Measurements from ENCODE around the gene KCP.

KCP gene

DNA sequence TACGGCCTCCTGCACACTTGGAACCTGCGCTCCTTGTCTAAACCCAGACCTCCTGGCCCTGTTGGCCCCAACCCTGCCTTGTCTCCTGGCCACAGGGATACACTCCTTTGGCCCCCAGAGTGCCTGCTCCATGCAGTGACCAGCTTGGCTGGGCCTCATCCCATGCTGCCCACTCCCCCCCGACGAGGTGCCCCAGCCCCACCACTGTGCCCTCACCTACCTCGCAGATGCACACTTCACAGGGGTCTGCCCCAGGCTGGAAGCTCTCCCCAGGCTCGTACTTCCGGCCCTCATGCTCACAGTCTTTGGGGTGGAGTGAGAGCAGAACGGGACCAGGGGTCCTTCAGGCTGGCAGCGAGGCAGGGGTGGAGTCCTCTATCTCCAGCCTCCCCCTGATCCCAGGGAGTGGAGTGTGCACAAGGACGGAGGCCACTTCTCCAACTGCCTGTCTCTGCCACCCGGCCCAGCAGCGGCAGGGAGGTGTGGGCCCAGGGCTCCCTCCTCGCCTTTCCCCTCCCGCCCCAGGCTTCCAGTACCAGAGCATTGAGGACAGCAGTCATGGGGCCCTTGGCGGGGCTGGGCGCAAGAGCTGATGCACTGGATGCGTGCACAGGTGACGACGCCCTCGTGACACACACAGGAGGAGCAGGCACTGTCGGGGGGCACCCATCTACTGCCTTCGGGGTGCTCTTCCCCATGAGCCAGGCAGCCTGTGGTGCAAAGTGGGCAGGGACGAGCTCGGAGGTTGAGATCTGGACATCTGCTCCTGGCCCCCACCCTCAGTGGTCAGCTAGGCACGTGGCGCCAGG is 25.7 kb downstream of the KCP start:
- TF ChIP-seq CTCF (IDR thresholded peaks at IDR 0.05; ENCODE audit: low read depth, low read length, missing control alignments): no peak
- no peak overlapping the region for H3K4me3 ChIP-seq (ENCODE audit: low read depth, low read length)
- no peak for DNase-seq (ENCODE audit: low read depth)

DNA sequence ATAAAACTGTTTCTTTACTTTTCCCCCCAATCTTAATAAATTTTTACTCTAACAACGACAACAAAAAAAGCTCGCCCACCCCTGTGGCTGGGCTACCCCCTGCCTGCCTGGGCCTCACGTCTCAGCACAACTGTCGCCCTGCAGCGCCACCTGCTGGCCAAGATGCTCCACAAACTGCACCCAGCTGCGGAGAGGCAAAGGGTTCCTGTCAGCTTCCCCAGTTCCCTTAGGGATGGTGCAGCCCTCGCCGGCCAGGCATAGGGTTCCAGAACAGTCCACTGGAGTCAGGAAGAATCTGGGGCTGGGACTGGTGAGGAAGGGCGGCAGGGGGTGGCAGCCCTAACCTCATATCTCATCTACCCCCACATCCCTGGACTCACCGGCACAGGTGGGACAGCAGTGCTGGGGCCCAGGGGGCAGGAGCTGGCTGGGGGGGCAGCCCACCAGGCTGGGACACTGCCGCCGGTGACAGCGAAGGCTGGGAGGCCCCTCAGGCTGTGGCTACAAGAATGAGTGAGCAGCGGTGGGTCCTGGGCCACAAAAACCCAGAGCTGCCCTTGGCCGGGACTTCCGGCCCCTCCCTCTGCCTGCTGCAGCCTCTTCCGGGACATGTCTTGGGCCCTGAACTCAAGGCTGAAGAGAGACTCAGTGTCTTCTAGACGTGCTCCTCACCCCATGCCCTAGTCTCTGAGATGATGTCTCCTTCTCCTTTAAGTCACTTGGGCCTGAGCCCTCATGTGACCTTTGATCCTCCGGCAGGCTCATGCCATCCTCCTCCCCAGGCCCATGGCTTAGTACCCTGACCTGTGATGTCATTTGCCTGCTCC is 26.7 kb downstream of the KCP start:
- TF ChIP-seq CTCF (IDR thresholded peaks at IDR 0.05; ENCODE audit: low read depth, low read length, missing control alignments): peak; percentile 95
- peak overlapping the region; percentile 63 for H3K4me3 ChIP-seq (ENCODE audit: low read depth, low read length)
- DNase-seq (ENCODE audit: low read depth): peak; percentile 46

- TF ChIP-seq CTCF (IDR thresholded peaks at IDR 0.05; ENCODE audit: low read depth, low read length, missing control alignments): no peak
- no peak for DNase-seq (ENCODE audit: low read depth)
Observed at GRCh38 chr7:128882134-128882533, 28.4 kb downstream of the KCP start.

GRCh38 chr7:128881458-128882125 is 28.9 kb downstream of the KCP start:
- DNase-seq (ENCODE audit: low read depth): no peak
- no peak for TF ChIP-seq CTCF (IDR thresholded peaks at IDR 0.05; ENCODE audit: low read depth, low read length, missing control alignments)

More at GRCh38 chr7:128882134-128882533, 28.4 kb downstream of the KCP start:
- no peak overlapping the region for H3K4me3 ChIP-seq (ENCODE audit: low read depth, low read length)

GRCh38 chr7:128880791-128881457 is 29.6 kb downstream of the KCP start:
- no peak for DNase-seq (ENCODE audit: low read depth)
- no peak overlapping the region for H3K4me3 ChIP-seq (ENCODE audit: low read depth, low read length)
- TF ChIP-seq CTCF (IDR thresholded peaks at IDR 0.05; ENCODE audit: low read depth, low read length, missing control alignments): no peak

More at GRCh38 chr7:128881458-128882125, 28.9 kb downstream of the KCP start:
- H3K4me3 ChIP-seq (ENCODE audit: low read depth, low read length): no peak overlapping the region

- TF ChIP-seq CTCF (IDR thresholded peaks at IDR 0.05; ENCODE audit: low read depth, low read length, missing control alignments): peak; percentile 35
- DNase-seq (ENCODE audit: low read depth): no peak
- no peak overlapping the region for H3K4me3 ChIP-seq (ENCODE audit: low read depth, low read length)
Observed at GRCh38 chr7:128879939-128880746, 30.4 kb downstream of the KCP start.

All from GM12864 (cell line).